Activated CD4-positive, CD25-positive, alpha-beta regulatory T cell treated with anti-CD3 and anti-CD28 coated beads, Interleukin-2, amount 50 U/mL, for 72 hours (primary cell): Measurements from ENCODE around the gene NFE2L1.
"Not testable (repeated sequence)": the region's sequence is repeated elsewhere in the genome, so short reads cannot be mapped to it uniquely, and the experiment has no call there.

ENCODE experiments used
- DNase-seq: peaks from one replicate; pipeline ENCODE4 v3.0.0; 2021

Gene NFE2L1

DNA sequence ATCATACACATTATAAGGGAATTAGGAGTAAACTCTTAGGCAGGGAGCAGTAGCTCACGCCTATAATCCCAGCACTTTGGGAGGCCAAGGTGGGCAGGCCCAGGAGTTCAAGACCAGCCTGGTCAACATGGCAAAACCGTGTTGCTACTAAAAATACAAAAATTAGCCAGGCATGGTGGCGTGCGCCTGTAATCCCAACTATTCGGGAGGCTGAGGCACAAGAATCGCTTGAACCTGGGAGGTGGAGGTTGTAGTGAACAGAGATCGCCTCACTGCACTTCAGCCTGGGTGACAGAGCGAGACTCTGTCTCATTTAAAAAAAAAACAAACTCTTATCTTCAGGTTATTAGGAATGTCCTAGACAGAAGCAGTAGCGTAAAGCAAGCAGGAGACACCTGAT is 24.7 kb downstream of the NFE2L1 start:
- not testable (repeated sequence) for DNase-seq

DNA sequence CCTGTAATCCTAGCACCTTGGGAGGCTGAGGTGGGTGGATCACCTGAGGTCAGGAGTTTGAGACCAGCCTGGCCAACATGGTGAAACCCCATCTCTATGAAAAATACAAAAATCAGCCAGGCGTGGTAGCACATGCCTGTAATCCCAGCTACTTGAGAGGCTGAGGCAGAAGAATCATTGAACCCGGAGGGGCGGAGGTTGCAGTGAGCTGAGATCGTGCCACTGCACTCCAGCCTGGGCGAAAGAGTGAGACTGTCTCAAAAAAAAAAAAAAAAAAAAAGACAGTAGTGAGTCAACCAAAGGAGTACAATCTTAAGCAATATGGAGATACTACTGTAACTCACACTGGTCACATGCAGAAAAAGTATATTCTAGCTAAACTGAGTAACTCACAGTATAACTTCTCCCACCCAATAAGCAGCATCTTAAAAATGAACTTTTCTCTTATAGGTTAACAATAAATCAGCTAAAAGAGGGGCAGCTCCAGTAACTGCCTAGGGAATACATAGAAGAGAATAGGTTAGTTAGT is 25.5 kb downstream of the NFE2L1 start:
- DNase-seq = not testable (repeated sequence)

DNA sequence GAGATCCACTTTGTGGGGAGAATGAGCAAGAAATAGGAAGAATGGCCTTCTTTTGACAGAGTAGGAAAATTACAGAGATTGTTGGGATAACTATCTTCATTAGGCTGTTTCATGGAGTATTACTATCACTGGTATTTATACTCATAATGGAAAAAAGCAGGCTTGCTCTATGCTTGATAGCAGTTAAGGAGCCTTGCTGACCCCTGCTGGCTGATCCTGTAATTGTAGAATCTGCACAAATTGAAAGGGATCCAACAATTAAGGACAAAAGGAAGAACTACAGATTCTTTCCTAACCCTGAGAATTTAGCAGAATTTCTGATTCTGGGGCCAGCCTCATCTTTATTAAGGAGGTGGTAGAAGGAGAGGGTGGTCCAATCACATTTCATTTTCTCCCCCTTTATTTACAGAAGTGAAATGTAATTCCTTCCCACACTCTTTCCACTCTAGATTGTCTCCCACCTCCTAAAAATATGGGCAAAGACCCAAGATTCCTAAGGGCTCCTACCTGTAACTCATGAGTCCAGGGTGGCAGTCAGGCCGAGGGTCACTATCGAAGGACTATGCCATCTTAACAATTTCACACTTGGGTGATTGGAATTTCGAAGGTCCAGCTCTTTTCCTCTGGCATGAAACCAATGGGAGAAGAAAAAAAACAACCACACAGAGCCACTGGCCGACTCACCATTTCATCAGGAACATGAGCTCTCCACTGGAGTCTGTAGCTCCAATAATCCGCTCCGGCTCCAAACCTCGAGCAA is 26.3 kb downstream of the NFE2L1 start:
- peak; percentile 64 for DNase-seq

DNA sequence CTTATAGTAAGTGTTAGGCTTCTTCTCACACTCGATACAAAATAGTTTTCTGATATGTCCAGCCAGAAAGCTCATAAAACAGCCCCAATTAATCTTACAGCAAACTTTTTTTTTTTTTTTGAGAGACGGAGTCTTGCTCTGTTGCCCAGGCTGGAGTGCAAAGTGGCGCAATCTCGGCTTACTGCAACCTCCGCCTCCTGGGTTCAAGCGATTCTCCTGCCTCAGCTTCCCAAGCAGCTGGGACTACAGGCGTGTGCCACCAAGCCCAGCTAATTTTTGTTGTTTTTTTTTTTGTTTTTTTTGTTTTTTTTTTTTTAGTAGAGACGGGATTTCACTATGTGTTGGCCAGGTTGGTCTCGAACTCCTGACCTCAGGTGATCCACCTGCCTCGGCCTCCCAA is 29.0 kb downstream of the NFE2L1 start:
- not testable (repeated sequence) for DNase-seq

DNA sequence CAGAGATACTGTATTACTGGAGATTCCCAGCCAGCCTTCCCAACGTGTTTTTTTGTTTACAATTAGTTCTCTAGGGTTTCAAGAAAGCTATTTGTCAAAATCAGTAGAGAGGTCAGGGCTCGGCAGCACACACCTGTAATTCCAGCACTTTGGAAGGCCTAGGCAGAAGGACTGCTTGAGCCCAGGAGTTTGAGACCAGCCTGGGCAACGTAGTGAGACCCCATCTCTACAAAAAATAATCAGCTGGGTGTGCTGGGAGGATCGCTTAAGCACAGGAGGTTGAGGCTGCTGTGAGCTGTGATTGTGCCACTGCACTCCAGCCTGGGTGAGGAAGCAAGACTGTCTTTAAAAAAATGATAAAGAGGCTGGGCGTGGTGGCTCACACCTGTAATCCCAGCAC is 33.7 kb downstream of the NFE2L1 start:
- no peak for DNase-seq

DNA sequence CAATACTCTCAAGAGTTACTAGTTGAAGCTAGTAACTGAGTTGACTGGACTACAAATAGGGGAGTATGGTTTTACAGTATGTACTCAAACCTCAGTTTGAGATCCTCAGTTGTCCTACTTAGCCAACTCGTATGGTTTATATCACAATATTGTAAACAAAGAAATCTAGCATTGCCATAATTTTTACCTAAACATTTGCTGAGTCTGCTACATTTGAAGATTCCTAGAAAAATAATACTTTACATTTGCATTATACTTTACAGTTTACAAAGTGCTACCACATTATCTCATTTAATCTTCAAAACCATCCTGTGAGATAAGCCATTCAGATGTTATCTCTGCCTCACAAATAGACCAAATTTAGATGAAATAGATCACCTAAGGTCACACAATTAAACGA is 36.8 kb downstream of the NFE2L1 start:
- no peak for DNase-seq

DNA sequence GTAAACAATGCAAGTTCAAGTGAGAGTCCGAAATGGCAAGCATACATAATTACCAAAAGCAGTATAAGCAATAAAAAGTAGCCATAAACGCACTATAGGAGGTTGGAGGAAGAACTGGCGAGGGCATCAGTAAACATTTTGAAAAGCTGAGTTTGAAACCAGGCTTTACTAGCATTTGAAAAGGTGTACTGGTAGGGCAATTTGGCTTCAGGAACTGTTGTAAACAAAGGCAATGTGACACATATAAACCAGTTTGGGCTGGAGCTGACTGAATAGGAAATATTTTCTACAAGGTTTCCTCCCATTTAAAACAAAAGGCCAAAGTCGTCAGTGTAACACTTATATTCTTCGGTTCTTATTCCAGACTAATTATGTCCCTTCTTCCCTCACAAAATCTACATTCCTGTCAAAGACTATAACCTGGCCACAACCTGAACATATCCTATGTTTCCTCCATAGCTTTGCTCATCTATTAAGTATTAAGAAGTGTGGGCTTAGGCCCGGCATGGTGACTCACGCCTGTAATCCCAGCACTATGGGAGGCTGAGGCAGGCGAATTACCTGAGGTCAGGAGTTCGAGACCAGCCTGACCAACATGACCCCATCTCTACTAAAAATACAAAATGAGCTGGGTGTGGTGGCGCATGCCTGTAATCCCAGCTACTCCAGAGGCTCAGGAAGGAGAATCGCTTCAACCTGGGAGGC is 45.3 kb downstream of the NFE2L1 start:
- no peak for DNase-seq

DNA sequence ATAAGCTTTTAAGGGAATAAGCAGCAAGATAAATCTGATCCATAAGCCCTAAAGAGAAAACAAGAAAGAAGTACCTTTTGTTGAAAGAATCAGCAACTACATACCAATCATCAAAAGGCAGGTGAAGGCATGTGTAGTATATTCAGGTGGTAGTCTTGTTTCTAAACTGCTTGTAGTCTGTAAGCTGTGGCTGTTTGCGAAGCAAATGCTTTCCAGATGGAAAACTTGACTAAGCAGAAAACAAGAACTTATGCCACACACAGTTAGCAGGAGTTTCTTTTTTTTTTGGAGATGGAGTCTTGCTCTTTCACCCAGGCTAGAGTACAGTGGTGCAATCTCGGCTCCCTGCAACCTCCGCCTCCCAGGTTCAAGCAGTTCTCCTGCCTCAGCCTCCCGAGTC is 47.5 kb downstream of the NFE2L1 start:
- DNase-seq = no peak

DNA sequence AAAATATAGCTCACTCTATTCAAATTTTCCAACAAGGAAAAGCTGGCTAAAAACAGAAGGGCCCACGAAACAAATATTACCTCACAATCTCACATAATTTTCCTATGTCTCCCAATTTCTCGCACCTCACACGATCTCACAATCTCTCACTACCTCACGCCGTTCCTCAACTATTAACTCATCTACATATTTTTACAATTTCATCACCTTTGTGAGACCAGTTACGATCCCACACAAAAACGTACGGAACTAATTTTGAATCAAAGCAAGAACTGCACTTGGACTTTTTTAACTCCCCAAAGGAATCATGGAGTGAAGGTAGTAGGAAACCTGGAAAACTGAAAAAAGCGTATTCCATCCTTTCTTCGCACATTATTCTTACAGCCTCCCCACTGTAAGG is 52.0 kb downstream of the NFE2L1 start:
- no peak for DNase-seq

DNA sequence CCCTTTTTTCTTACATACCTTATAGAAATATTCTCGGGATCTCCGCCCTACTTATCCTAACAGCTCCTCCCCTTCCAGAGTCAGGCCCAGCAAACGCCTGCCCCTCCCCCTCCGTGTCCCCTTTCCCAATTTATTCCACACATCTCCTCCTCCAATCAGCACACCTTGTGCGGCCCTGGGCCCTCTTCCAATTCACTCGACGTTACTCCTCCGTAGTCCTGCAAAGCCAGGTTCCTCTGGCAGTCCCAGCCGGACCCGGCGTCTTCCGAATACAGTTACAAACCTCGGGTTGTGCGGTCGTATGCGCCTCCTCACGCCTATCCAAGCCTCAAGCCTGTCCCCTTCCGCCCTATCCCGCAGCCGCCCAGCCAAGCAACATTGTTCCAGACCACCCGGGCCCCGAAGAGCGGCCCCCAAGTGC is 52.4 kb downstream of the NFE2L1 start:
- DNase-seq = no peak

DNA sequence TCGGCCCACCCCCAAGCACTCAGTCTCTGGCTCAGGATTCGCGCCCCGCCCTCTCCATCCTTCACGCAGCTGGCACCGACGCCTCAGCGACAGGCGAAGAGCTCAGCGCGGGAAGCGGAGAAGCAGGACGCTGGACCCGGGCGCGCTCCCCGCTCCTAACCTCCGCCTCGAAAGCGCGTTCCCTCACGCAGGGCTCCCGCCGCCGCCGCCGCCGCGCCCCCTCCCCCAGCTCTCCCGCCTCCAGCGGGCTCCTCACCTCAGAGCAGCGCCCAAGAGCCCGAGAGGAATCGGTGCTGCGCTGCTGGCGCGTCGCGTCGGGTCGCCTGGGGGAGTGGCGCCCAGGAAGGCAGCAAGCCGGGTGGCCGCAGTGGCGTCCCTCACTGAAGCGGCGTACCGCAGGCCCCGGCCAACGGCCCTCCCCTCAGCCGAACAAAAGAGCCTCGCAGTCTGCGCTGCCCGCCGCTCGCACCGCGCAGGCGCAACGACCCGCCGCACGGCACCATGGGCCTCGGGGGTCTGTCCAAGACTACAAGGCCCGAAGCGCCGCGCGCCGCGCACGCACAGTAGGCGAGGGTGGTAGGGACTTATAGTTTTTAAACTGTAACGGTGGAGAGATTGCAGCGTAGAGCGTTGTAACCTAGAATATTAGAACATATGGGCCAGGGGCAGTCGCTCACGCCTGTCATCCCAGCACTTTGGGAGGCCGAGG is 53.0 kb downstream of the NFE2L1 start, which contains the start of gene CBX1:
CBX1 (minus strand) TSS at position 467 of the 709 bp plus-strand sequence. CDS start 24,474 bp downstream, outside the sequence.
- peak; percentile 93 for DNase-seq

DNA sequence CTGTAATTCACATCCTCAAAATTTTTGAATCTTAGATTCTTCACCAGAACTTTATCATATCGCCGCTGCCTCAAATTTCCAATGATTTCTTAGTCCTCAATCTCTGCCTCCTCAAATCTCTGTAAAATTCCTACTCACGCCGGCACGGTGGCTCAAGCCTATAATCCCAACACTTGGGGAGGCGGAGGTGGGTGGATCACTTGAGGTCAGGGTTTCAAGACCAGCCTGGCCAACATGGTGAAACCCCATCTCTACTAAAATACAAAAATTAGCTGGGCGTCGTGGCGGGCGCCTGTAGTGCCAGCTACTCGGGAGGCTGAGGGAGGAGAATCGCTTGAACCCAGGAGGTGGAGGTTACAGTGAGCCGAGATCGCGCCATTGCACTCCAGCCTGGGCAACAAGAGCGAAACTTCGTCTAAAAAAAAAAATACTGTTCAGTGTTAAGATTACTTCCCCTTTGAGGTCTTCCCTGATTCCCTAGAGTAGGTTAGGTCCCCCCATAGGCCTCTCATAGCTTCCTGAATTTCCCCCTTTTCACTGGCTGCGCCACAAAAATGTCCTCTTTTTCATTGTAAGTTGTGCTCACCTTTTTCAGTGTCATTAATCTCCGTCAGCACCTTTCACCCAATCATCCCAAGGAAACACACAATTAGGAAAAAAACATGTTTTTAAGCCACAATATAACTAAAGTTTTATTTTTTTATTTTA is 54.0 kb downstream of the NFE2L1 start:
- no peak for DNase-seq

DNA sequence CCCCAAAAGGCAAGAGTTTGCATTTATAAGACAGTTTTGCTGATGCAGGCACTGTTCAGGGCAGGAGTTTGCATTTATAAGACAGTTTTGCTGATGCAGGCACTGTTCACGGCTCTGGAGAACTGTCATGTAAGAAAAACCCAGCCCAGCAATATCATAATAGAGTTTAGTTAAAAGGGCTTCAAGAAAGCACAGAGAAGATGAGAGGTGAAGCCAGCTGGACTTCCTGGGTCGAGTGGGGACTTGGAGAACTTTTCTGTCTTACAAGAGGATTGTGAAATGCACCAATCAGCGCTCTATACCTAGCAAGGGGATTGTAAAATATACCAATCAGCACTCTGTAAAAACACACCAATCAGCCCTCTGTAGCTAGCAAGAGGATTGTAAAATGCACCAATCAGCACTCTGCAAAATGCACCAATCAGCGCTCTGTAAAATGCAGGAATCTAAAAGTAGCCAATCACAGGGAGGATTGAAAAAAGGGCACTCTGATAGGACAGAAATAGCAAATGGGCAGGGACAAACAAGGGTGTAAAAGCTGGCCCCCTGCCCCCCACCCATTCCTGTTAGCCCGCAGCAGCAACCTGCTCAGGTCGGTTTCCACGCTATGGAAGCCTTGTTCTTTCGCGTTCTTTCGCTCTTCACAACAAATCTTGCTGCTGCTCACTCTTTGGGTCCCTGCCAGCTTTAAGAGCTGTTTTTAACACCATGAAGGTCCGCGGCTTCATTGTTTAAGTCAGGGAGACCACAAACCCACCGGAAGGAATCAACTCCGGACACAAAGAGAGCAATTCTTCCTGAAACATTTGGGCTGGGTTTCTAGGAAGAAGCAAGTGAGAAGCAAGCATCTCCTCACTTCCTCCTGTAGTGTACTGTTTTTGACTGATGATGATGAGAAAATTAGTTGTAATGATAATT is 54.9 kb downstream of the NFE2L1 start:
- DNase-seq = no peak

DNA sequence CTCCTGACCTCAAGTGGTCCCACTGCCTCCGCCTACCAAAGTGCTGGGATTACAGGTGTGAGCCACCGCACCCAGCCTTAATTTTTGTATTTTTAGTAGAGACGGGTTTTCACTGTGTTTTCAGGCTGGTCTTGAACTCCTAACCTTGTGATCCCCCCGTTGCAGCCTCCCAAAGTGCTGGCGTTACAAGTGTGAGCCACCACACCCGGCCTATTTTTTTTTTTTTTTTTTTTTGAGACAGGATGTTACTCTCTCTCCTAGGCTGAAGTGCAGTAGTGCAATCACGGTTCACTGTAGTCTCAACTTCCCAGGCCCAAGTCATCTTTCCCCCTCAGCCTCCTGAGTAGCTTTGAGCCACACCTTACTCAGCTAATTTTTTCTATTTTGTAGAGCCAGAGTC is 56.3 kb downstream of the NFE2L1 start:
- no peak for DNase-seq

DNA sequence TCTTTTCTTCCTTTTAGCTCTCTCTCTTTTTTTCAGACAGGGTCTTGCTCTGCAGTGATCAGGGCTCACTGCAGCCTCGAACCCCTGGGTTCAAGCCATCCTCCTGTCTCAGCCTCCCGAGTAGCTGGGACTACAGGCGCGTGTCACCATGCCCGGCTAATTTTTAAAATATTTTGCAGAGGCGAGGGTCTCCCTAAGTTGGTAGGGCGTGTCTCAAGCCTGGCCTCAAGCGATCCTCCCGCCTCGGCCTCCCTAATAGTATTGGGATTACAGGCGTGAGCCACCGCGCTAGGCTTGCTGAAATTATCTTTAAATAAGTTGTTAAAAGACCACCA is 58.6 kb downstream of the NFE2L1 start:
- no peak for DNase-seq

DNA sequence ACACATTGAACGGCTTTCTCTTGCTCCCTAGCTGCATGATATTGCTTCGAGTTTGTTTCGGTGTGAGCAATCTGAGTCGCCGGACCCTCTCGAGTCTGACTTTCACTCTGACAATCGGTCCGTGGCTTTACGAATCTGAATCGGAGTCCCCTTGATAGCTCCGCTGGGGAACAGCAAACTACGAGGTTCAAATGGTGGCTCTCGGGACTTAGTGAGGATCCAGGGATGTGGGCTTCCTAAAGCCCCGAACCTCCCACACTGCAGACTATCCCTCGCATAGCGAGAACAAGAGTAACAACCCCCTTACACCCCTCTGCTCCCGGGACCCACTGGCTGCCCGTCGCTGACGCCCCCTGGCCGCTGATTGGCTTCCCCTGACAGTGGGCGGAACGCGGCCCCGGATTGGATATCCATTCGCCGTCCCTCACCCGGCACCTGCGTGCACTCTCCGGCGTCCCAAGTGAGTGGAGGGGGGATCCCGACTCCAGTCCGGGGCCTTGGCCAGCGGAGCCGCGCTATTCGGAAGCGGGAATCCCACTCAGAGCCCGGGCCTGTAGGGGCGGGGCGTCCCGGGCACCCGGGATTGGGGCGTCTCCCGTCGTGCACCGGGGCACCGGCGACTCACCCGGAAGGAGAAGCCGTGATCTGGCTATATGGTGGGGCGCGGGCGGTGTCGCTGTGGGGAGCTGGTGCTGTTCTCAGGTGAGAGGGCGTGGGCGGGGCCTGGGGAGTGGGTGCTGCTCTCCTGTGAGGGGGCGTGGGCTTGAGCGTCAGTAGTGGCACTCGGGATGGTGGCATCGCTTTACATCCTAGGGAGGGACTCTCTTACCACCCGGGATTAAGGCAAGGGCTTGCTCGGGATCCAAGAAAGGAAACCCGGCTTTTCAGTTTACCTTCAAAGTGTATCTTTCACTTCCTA is 59.2 kb downstream of the NFE2L1 start, which contains the start of gene SNX11:
SNX11 (plus strand) TSS at position 630 of the 919 bp plus-strand sequence. CDS start 4,278 bp downstream, outside the sequence.
- DNase-seq = peak; percentile 93

DNA sequence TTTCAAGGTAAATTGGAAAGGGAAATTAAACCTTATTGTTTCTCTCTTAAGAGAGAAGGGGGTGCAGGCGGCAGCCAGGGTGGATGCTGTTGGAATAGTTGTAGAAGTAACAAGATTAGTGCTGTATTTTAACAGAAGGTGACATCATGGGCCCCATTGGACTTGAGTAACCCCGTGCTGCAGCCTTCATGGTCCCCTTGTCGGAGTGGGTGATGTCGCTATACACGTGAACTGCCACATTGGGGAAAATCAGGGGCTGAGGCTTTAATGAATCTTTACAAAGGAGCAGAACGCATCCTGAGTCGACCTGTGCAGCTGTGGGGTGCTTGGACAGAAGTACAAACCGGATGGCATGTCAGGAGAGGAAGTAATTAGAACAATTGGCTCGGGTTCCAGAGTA is 62.6 kb downstream of the NFE2L1 start:
- DNase-seq = no peak
